Measurements from ENCODE around the gene DAPL1. TPM values are rescaled to one million over a fixed set of nuclear protein-coding genes. Genes with fewer than 3 reads are reported as not detected.

DAPL1 gene
- total and polyA plus RNA-seq, 2 donors (not counting 1 experiment from before 2014, with no cell fraction given): not detected

DNA sequence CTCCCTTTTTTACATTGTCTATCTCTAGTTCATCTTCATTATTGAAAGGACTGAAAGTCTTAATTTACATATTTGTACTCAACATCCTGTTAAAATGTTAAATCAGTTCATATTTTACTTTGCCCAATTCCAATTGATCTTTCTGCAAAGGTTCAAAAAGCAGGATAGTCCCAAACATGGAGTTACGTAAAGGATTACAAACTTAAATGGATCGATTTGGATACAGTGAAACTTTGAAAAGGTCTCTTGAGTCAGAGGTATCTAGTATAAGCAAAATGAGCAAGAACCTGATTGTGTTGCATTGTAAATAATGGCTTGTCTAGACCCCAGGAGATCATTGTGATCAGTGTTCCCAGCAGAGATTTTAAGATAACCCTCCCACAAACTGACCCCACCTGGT lies 4.1 kb downstream of the DAPL1 start:
- Histone ChIP-seq H2AFZ (ENCODE audit: low read length) (no peak overlapping the region), H3K27me3 (ENCODE audit: control insufficient read depth, insufficient read depth, low read length) (peaks cover 3% of the 10 kb centered on the region), H3K79me2 (ENCODE audit: control insufficient read depth, insufficient read depth, low read length) (no peaks in the 10 kb centered on the region), H3K4me2 (ENCODE audit: extremely low read depth, insufficient read depth, low read length) (no peak overlapping the region), H3K4me3 (replicated peaks in 1 of 4; ENCODE audit: control extremely low read depth in 1 of 4, insufficient read depth in 1 of 4, low read depth in 3 of 4, low read length in 4 of 4) (no peak overlapping the region), H3K27ac (ENCODE audit: insufficient read depth, low read length) (no peak overlapping the region), H3K4me1 (ENCODE audit: control insufficient read depth, extremely low read depth, insufficient read depth, low read length) (no peaks in the 10 kb centered on the region), H3K9me3 (ENCODE audit: control insufficient read depth, insufficient read depth, low read depth, low read length) (no peaks in the 10 kb centered on the region), H4K20me1 (ENCODE audit: control insufficient read depth, extremely low read depth, insufficient read depth, low read length) (no peaks in the 10 kb centered on the region), H3K36me3 (ENCODE audit: control insufficient read depth, insufficient read depth, low read length) (no peaks in the 10 kb centered on the region), H3K9ac (ENCODE audit: insufficient read depth, low read length) (no peak overlapping the region)
- TF ChIP-seq, protein P1, sequence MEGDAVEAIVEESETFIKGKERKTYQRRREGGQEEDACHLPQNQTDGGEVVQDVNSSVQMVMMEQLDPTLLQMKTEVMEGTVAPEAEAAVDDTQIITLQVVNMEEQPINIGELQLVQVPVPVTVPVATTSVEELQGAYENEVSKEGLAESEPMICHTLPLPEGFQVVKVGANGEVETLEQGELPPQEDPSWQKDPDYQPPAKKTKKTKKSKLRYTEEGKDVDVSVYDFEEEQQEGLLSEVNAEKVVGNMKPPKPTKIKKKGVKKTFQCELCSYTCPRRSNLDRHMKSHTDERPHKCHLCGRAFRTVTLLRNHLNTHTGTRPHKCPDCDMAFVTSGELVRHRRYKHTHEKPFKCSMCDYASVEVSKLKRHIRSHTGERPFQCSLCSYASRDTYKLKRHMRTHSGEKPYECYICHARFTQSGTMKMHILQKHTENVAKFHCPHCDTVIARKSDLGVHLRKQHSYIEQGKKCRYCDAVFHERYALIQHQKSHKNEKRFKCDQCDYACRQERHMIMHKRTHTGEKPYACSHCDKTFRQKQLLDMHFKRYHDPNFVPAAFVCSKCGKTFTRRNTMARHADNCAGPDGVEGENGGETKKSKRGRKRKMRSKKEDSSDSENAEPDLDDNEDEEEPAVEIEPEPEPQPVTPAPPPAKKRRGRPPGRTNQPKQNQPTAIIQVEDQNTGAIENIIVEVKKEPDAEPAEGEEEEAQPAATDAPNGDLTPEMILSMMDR (conservative IDR thresholded peaks at IDR 0.05 in 1 of 2, IDR thresholded peaks at IDR 0.05 in 1 of 2; ENCODE audit: low read depth in 1 of 2, low read length in 2 of 2): no peak
- TF ChIP-seq EZH2 (IDR thresholded peaks at IDR 0.05; ENCODE audit: low read length, missing control alignments): no peak
- DNase-seq (ENCODE audit: low read depth in 2 of 2): no peak

DNA sequence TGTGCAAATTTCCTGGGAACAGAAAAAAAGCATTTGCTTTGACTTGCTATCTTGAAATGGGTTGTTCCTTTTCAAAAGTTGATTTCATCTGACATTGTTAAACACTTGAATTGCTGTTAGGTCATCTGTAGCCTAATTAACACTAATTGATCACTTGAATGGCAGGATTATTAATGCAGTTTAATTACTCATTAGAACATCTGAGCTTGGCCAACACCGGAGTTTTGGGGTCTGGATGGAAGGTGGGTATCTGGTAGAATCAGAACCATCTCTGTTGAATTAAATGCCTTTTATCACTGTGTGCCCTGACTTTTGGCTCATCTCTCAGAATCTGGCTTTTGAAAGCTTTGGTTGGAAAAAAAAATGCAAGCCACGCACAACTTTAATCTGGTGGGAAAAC lies 8.4 kb downstream of the DAPL1 start:
- no peak for DNase-seq (ENCODE audit: low read depth in 2 of 2)
- no peaks in the 10 kb centered on the region for H3K36me3 ChIP-seq (ENCODE audit: control insufficient read depth, insufficient read depth, low read length)
- no peak for TF ChIP-seq EZH2 (IDR thresholded peaks at IDR 0.05; ENCODE audit: low read length, missing control alignments)
- TF ChIP-seq, protein P1 (conservative IDR thresholded peaks at IDR 0.05 in 1 of 2, IDR thresholded peaks at IDR 0.05 in 1 of 2; ENCODE audit: low read depth in 1 of 2, low read length in 2 of 2): no peak

DNA sequence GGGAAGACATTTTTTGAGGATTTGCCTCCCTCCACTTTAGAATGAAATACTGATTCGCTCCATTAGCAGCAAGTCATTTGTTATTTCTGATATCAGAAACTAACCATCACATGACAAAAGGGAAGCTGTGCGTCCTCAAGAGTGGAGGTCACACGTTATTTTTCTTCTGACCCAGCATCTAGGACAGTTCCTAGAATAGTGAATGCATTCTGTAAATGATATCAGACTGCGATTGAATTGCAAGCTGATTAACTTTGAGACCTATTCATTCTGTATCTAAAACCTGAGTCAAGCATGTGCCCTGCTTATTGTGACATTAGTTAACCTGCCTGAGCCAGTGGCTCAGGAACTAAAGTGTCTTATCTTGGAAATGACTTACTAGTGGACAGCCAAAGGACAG lies 10.1 kb downstream of the DAPL1 start:
- DNase-seq (ENCODE audit: low read depth in 2 of 2): no peak
- Histone ChIP-seq H4K20me1 (ENCODE audit: control insufficient read depth, extremely low read depth, insufficient read depth, low read length) (no peaks in the 10 kb centered on the region), H3K4me1 (ENCODE audit: control insufficient read depth, extremely low read depth, insufficient read depth, low read length) (no peaks in the 10 kb centered on the region), H3K9me3 (ENCODE audit: control insufficient read depth, insufficient read depth, low read depth, low read length) (no peaks in the 10 kb centered on the region), H3K4me3 (replicated peaks in 1 of 4; ENCODE audit: control extremely low read depth in 1 of 4, insufficient read depth in 1 of 4, low read depth in 3 of 4, low read length in 4 of 4) (no peak overlapping the region), H3K79me2 (ENCODE audit: control insufficient read depth, insufficient read depth, low read length) (no peaks in the 10 kb centered on the region), H2AFZ (ENCODE audit: low read length) (no peak overlapping the region), H3K27me3 (ENCODE audit: control insufficient read depth, insufficient read depth, low read length) (no peaks in the 10 kb centered on the region), H3K9ac (ENCODE audit: insufficient read depth, low read length) (no peak overlapping the region), H3K4me2 (ENCODE audit: extremely low read depth, insufficient read depth, low read length) (no peak overlapping the region), H3K36me3 (ENCODE audit: control insufficient read depth, insufficient read depth, low read length) (no peaks in the 10 kb centered on the region), H3K27ac (ENCODE audit: insufficient read depth, low read length) (no peak overlapping the region)
- no peak for TF ChIP-seq EZH2 (IDR thresholded peaks at IDR 0.05; ENCODE audit: low read length, missing control alignments)
- TF ChIP-seq, protein P1 (conservative IDR thresholded peaks at IDR 0.05 in 1 of 2, IDR thresholded peaks at IDR 0.05 in 1 of 2; ENCODE audit: low read depth in 1 of 2, low read length in 2 of 2): no peak

More for the DNA sequence above, 8.4 kb downstream of the DAPL1 start:
- H2AFZ ChIP-seq (ENCODE audit: low read length): no peak overlapping the region
- H3K9ac ChIP-seq (ENCODE audit: insufficient read depth, low read length): no peak overlapping the region
- no peak overlapping the region for H3K4me2 ChIP-seq (ENCODE audit: extremely low read depth, insufficient read depth, low read length)
- H3K9me3 ChIP-seq (ENCODE audit: control insufficient read depth, insufficient read depth, low read depth, low read length): no peaks in the 10 kb centered on the region
- H3K4me3 ChIP-seq (replicated peaks in 1 of 4; ENCODE audit: control extremely low read depth in 1 of 4, insufficient read depth in 1 of 4, low read depth in 3 of 4, low read length in 4 of 4): no peak overlapping the region
- no peaks in the 10 kb centered on the region for H3K4me1 ChIP-seq (ENCODE audit: control insufficient read depth, extremely low read depth, insufficient read depth, low read length)
- H4K20me1 ChIP-seq (ENCODE audit: control insufficient read depth, extremely low read depth, insufficient read depth, low read length): no peaks in the 10 kb centered on the region
- no peaks in the 10 kb centered on the region for H3K79me2 ChIP-seq (ENCODE audit: control insufficient read depth, insufficient read depth, low read length)
- H3K27ac ChIP-seq (ENCODE audit: insufficient read depth, low read length): no peak overlapping the region
- no peaks in the 10 kb centered on the region for H3K27me3 ChIP-seq (ENCODE audit: control insufficient read depth, insufficient read depth, low read length)

All from fibroblast of lung (primary cell).